ENCODE measurements around the gene CAMK2B. TPM values are rescaled to one million over a fixed set of nuclear protein-coding genes. Genes with fewer than 3 reads are reported as not detected.

CAMK2B gene
- total RNA-seq, 2 experiments from 2014 or later, result 0.97 to 1.9 TPM

GRCh38 chr7:44268671-44269070, 56.7 kb downstream of the CAMK2B start:
- POLR2A ChIA-PET, result no interaction called here
- ATAC-seq, result no peak
- no peak overlapping the region for H3K27ac Mint-ChIP-seq
- peaks cover 4% of the 10 kb centered on the region for H3K4me1 Mint-ChIP-seq (ENCODE audit: low read depth)
- no peaks in the 10 kb centered on the region for H3K9me3 Mint-ChIP-seq
- intact Hi-C loops (cut with micrococcal nuclease), result no loop called here
- no peaks in the 10 kb centered on the region for H3K27me3 Mint-ChIP-seq
- no peak overlapping the region for H3K4me3 Mint-ChIP-seq
- no peaks in the 10 kb centered on the region for H3K36me3 Mint-ChIP-seq (ENCODE audit: low read depth)
- no peak for DNase-seq
- TF ChIP-seq CTCF (IDR thresholded peaks at IDR 0.05), result no peak
- CTCF ChIA-PET, result no interaction called here

GRCh38 chr7:44267719-44268421, 57.5 kb downstream of the CAMK2B start:
- ChIA-PET POLR2A (no interaction called here), CTCF (interaction anchor here (0.6 kb wide), 1 partner anchor 53 kb away, joined by 3 read pairs; no protein-coding TSS in a partner anchor)
- DNase-seq (no peak), ATAC-seq (no peak)
- Mint-ChIP-seq H3K4me1 (ENCODE audit: low read depth) (peaks cover 5% of the 10 kb centered on the region), H3K4me3 (no peak overlapping the region), H3K9me3 (no peaks in the 10 kb centered on the region), H3K36me3 (ENCODE audit: low read depth) (no peaks in the 10 kb centered on the region), H3K27me3 (no peaks in the 10 kb centered on the region), H3K27ac (no peak overlapping the region)
- intact Hi-C loops (cut with micrococcal nuclease), result no loop called here
- no peak for TF ChIP-seq CTCF (IDR thresholded peaks at IDR 0.05)

GRCh38 chr7:44267178-44267577, 58.2 kb downstream of the CAMK2B start:
- ChIA-PET POLR2A (no interaction called here), CTCF (interaction anchor here (0.6 kb wide), 1 partner anchor 53 kb away, joined by 3 read pairs; no protein-coding TSS in a partner anchor)
- H3K27ac Mint-ChIP-seq, result no peak overlapping the region

GRCh38 chr7:44266526-44266925, 58.9 kb downstream of the CAMK2B start:
- Mint-ChIP-seq H3K27me3 (no peaks in the 10 kb centered on the region), H3K36me3 (ENCODE audit: low read depth) (no peaks in the 10 kb centered on the region), H3K4me1 (ENCODE audit: low read depth) (peaks cover 5% of the 10 kb centered on the region), H3K4me3 (no peak overlapping the region), H3K27ac (no peak overlapping the region), H3K9me3 (no peaks in the 10 kb centered on the region)
- TF ChIP-seq CTCF (IDR thresholded peaks at IDR 0.05), result no peak
- no peak for DNase-seq
- POLR2A ChIA-PET, result no interaction called here
- intact Hi-C loops (cut with micrococcal nuclease), result no loop called here
- CTCF ChIA-PET, result no interaction called here
- ATAC-seq, result no peak

More at GRCh38 chr7:44267178-44267577, 58.2 kb downstream of the CAMK2B start:
- Mint-ChIP-seq H3K27me3 (no peaks in the 10 kb centered on the region), H3K9me3 (no peaks in the 10 kb centered on the region), H3K4me1 (ENCODE audit: low read depth) (peaks cover 5% of the 10 kb centered on the region), H3K36me3 (ENCODE audit: low read depth) (no peaks in the 10 kb centered on the region), H3K4me3 (no peak overlapping the region)
- intact Hi-C loops (cut with micrococcal nuclease), result no loop called here
- no peak for TF ChIP-seq CTCF (IDR thresholded peaks at IDR 0.05)
- DNase-seq, result no peak
- no peak for ATAC-seq

GRCh38 chr7:44265728-44266127, 59.7 kb downstream of the CAMK2B start:
- H3K27ac Mint-ChIP-seq, result no peak overlapping the region
- intact Hi-C loops (cut with micrococcal nuclease), result no loop called here
- H3K9me3 Mint-ChIP-seq, result no peaks in the 10 kb centered on the region
- POLR2A ChIA-PET, result no interaction called here
- no peak overlapping the region for H3K4me3 Mint-ChIP-seq
- H3K27me3 Mint-ChIP-seq, result no peaks in the 10 kb centered on the region
- H3K36me3 Mint-ChIP-seq (ENCODE audit: low read depth), result no peaks in the 10 kb centered on the region
- TF ChIP-seq CTCF (IDR thresholded peaks at IDR 0.05), result no peak
- CTCF ChIA-PET, result no interaction called here
- ATAC-seq (no peak), DNase-seq (no peak)
- peaks cover 12% of the 10 kb centered on the region for H3K4me1 Mint-ChIP-seq (ENCODE audit: low read depth)

All from activated CD8-positive, alpha-beta T cell treated with anti-CD3 and anti-CD28 coated beads for 36 hours (primary cell).